Ishikawa (cell line): ENCODE measurements around the gene SLC25A13.

Experiments used
- CEBPB ChIP-seq: IDR thresholded peaks from 2 replicates; pipeline ENCODE4 v1.6.1; 2012
- CREB1 ChIP-seq: IDR thresholded peaks from 2 replicates; pipeline ENCODE4 v1.6.1; 2012; ENCODE audit warnings: low read depth
- EGR1 ChIP-seq: IDR thresholded peaks from 2 replicates; pipeline ENCODE4 v1.6.1; 2012
- EP300 ChIP-seq: IDR thresholded peaks from 2 replicates; pipeline ENCODE4 v1.6.1; 2012; ENCODE audit warnings: borderline replicate concordance
- FOXM1 ChIP-seq: IDR thresholded peaks from 2 replicates; pipeline ENCODE4 v1.6.1; 2012; ENCODE audit warnings: low read depth, borderline replicate concordance
- MAX ChIP-seq: IDR thresholded peaks from 2 replicates; pipeline ENCODE4 v1.6.1; 2012
- NFIC ChIP-seq: IDR thresholded peaks from 2 replicates; pipeline ENCODE4 v1.6.1; 2012
- RAD21 ChIP-seq: IDR thresholded peaks from 2 replicates; pipeline ENCODE4 v1.6.1; 2012; ENCODE audit warnings: low read depth
- REST ChIP-seq: IDR thresholded peaks from 2 replicates; pipeline ENCODE4 v1.6.1; 2012; ENCODE audit warnings: low read depth, mild to moderate bottlenecking
- TAF1 ChIP-seq: IDR thresholded peaks from 2 replicates; pipeline ENCODE4 v1.6.1; 2012; ENCODE audit warnings: low read depth, mild to moderate bottlenecking
- TCF12 ChIP-seq: IDR thresholded peaks from 2 replicates; pipeline ENCODE4 v1.6.1; 2012; ENCODE audit warnings: low read depth
- TEAD4 ChIP-seq: IDR thresholded peaks from 2 replicates; pipeline ENCODE4 v1.6.1; 2012
- YY1 ChIP-seq: IDR thresholded peaks from 2 replicates; pipeline ENCODE4 v1.6.1; 2012; ENCODE audit warnings: low read depth

GRCh38 chr7:96250776-96251361, 71.0 kb downstream of the SLC25A13 start:
- TF ChIP-seq TEAD4 (no peak), EGR1 (no peak), EP300 (no peak), REST (no peak), CREB1 (no peak), CEBPB (no peak), RAD21 (no peak), NFIC (no peak), MAX (no peak), TAF1 (no peak), FOXM1 (no peak), TCF12 (no peak), YY1 (no peak)
